Right lobe of liver (tissue), 6 donors: ENCODE measurements around the gene PLIN3. TPM values are rescaled to one million over a fixed set of nuclear protein-coding genes. Genes with fewer than 3 reads are reported as not detected.

Experiments
- ATAC-seq, 4 donors: fragments of 200-7000 bp; cut with Tn5 transposase; one replicate each; pipeline ENCODE4 v1.9.1; 2020; ENCODE audit warnings: mild to moderate bottlenecking in 4 of 4, moderate library complexity in 4 of 4
- DNase-seq, 3 donors: peaks; one replicate each; pipeline ENCODE4 v3.0.0-alpha.2; 2020
- H3K27ac ChIP-seq, 3 donors: fragments of 200-600 bp; one replicate each; pipeline ENCODE4 v1.8.0; 2022
- H3K27me3 ChIP-seq, 2 donors: fragments of 200-600 bp; one replicate each; pipeline ENCODE4 v1.8.0; 2022
- H3K36me3 ChIP-seq, 4 donors: fragments of 200-600 bp; sonication (generic) in 1 of 4; one replicate each; pipeline versions ENCODE4 v1.5.1 to v1.8.0; 2017 to 2022; ENCODE audit warnings: control low read depth in 1 of 4
- H3K4me1 ChIP-seq, 4 donors: fragments of 200-600 bp; sonication (generic) in 1 of 4; one replicate each; pipeline versions ENCODE4 v1.5.1 to v1.8.0; 2017 to 2022; ENCODE audit warnings: control low read depth in 1 of 4
- H3K4me3 ChIP-seq, 3 donors: fragments of 200-600 bp; one replicate each; pipeline ENCODE4 v1.8.0; 2022
- H3K9me3 ChIP-seq, 4 donors: fragments of 200-600 bp; sonication (generic) in 1 of 4; one replicate each; pipeline versions ENCODE4 v1.5.1 to v1.8.0; 2017 to 2022; ENCODE audit warnings: control low read depth in 1 of 4
- POLR2A ChIP-seq: fragments of 450-650 bp; IDR thresholded peaks from one replicate; pipeline ENCODE4 v1.6.1; 2017; ENCODE audit warnings: antibody characterized with exemption, mild to moderate bottlenecking
- WGBS: methylation state at CpG from one replicate; pipeline ENCODE4 v1.1.6; 2018; ENCODE audit warnings: low coverage, low lambda C conversion rate; ENCODE audit not compliant: insufficient coverage; ENCODE audit errors: missing lambda C conversion rate; 5-methylcytosine and 5-hydroxymethylcytosine counted together
- intact Hi-C, 2 donors: fragments of 100-400 bp; cut with DNase I; formaldehyde crosslinking; loops; one replicate each; pipeline versions ENCODE4 v1.11.2 to v1.14.1; 2022
- total RNA-seq, 6 experiments: library from RNA; depleted of rRNA in 2 of 6; stranded (reverse); fragments of >200 nt in 2 of 6; fragmentation: NEBNext Ultra II Directional in 3 of 6; extraction: Animal tissue kit (Norgen Biotek cat#: 25700) in 3 of 6; gene quantifications; one replicate each; pipeline versions ENCODE4 v1.1.0 to v1.2.4, GENCODE V29; 2016 to 2023
- TF ChIP-seq, protein P1 (sequence below), 4 donors: fragments of 200-600 bp in 3 of 4; fragments of 450-650 bp in 1 of 4; IDR thresholded peaks; one replicate each; pipeline versions ENCODE4 v1.5.1 to v1.8.0; 2016 to 2022; ENCODE audit warnings: antibody characterized with exemption in 4 of 4, mild to moderate bottlenecking in 2 of 4
- donor health status: DM: no; HTN: yes; CAD: no.
- donor health status: DM: no; HTN: no; CAD: no.
- donor health status: DM: no; HTN: no; CAD: no.
- donor health status: DM: no; HTN: yes; CAD: no.
- donor health status: DM: no; HTN: yes; CAD: no.

Gene PLIN3
- total RNA-seq, 6 experiments from 2014 or later, result 10.8 to 53.9 (median 19.6) TPM

GRCh38 chr19:4871711-4872110 is 4.2 kb upstream of the PLIN3 start:
- no peak overlapping the region for H3K27ac ChIP-seq
- H3K27me3 ChIP-seq, result no peaks in the 10 kb centered on the region
- H3K9me3 ChIP-seq, result no peaks in the 10 kb centered on the region
- ATAC-seq, result no peak
- TF ChIP-seq, protein P1, sequence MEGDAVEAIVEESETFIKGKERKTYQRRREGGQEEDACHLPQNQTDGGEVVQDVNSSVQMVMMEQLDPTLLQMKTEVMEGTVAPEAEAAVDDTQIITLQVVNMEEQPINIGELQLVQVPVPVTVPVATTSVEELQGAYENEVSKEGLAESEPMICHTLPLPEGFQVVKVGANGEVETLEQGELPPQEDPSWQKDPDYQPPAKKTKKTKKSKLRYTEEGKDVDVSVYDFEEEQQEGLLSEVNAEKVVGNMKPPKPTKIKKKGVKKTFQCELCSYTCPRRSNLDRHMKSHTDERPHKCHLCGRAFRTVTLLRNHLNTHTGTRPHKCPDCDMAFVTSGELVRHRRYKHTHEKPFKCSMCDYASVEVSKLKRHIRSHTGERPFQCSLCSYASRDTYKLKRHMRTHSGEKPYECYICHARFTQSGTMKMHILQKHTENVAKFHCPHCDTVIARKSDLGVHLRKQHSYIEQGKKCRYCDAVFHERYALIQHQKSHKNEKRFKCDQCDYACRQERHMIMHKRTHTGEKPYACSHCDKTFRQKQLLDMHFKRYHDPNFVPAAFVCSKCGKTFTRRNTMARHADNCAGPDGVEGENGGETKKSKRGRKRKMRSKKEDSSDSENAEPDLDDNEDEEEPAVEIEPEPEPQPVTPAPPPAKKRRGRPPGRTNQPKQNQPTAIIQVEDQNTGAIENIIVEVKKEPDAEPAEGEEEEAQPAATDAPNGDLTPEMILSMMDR (IDR thresholded peaks at IDR 0.05), result no peak
- no peak for TF ChIP-seq POLR2A
- no peak overlapping the region for H3K4me3 ChIP-seq
- no peaks in the 10 kb centered on the region for H3K36me3 ChIP-seq
- peaks cover 0 to 3% (median 0%) of the 10 kb centered on the region in 4 donors for H3K4me1 ChIP-seq
- DNase-seq, result no peak
- intact Hi-C loops, result loop anchor here (5.0 kb wide), 1 partner anchor 161 kb away; no protein-coding TSS in a partner anchor
- 44% methylated on average over 3 of the region's 6 CpGs for WGBS

DNA sequence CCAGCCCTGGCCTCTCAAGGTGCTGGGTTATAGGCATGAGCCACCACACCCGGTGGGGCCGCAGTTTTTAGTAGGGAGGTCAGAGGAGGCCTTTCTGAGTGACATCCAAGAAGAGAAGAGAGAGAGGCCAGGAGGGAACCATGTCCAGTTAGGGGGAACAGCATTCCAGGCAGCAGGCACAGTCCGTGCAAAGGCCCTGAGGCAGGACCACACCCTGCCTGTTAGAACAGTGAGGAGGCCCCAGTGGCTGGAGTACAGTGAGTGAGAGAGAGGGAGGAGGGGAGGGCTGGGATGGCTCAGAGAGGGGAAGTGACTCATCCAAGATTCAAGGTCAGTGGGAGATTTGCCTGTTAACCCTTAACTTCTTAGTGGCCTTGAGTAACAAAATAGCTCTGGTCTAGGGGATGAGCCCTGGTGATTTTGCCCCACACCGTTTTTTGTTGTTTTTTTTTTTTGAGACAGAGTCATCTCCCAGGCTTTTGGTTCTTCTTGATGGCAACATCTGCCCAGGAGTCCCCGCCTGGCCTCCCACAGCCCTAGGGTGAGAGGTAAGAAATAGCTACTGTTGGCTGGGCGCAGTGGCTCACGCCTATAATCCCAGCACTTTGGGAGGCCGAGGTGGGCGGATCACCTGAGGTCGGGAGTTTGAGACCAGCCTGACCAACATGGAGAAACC is 2.7 kb upstream of the PLIN3 start:
- no peak overlapping the region for H3K27ac ChIP-seq
- peak in 2 of 4 donors; percentile 11 to 48 for ATAC-seq
- TF ChIP-seq, protein P1 (IDR thresholded peaks at IDR 0.05), result no peak
- TF ChIP-seq POLR2A, result no peak

GRCh38 chr19:4868286-4868834 is 893 bp upstream of the PLIN3 start:
- Histone ChIP-seq H3K27ac (peak overlapping the region in 1 of 3 donors; percentile 82), H3K27me3 (no peaks in the 10 kb centered on the region), H3K4me3 (peak overlapping the region in 2 of 3 donors; percentile 77 to 78), H3K36me3 (no peaks in the 10 kb centered on the region), H3K9me3 (no peaks in the 10 kb centered on the region), H3K4me1 (peaks cover 0 to 8% (median 0%) of the 10 kb centered on the region in 4 donors)
- DNase-seq (no peak), ATAC-seq (no peak)
- TF ChIP-seq, protein P1 (IDR thresholded peaks at IDR 0.05), result no peak
- no peak for TF ChIP-seq POLR2A
- intact Hi-C loops, result no loop called here
- 54% methylated on average over 4 of the region's 10 CpGs for WGBS

More for the DNA sequence above, 2.7 kb upstream of the PLIN3 start:
- peaks cover 0 to 8% (median 0%) of the 10 kb centered on the region in 4 donors for H3K4me1 ChIP-seq
- WGBS, result 62% methylated on average over 6 of the region's 10 CpGs
- H3K4me3 ChIP-seq, result no peak overlapping the region
- H3K9me3 ChIP-seq, result no peaks in the 10 kb centered on the region
- intact Hi-C loops, result loop anchor here (5.0 kb wide), 1 partner anchor 162 kb away; no protein-coding TSS in a partner anchor
- peak in 1 of 3 donors; percentile 57 for DNase-seq
- H3K36me3 ChIP-seq, result no peaks in the 10 kb centered on the region
- no peaks in the 10 kb centered on the region for H3K27me3 ChIP-seq

- TF ChIP-seq, protein P1 (IDR thresholded peaks at IDR 0.05), result no peak
- no peak for TF ChIP-seq POLR2A
- no peaks in the 10 kb centered on the region for H3K36me3 ChIP-seq
- DNase-seq, result peak; percentile 68 to 78 (median 74)
- intact Hi-C loops, result no loop called here
- peaks cover 0 to 8% (median 0%) of the 10 kb centered on the region in 4 donors for H3K4me1 ChIP-seq
- no peaks in the 10 kb centered on the region for H3K27me3 ChIP-seq
- H3K4me3 ChIP-seq, result peak overlapping the region; percentile 77 to 80 (median 78)
- ATAC-seq, result peak; percentile 15 to 47 (median 24)
- 0% methylated on average over 16 of the region's 22 CpGs for WGBS
- H3K9me3 ChIP-seq, result no peaks in the 10 kb centered on the region
- peak overlapping the region; percentile 56 to 73 (median 56) for H3K27ac ChIP-seq
These were observed 657 bp downstream of the PLIN3 start for GRCh38 chr19:4866595-4867424.
